GM06990 (cell line): ENCODE data around the gene LRMDA.

Source experiments
- DNase-seq: peaks from one replicate; pipeline ENCODE4 v3.0.0-alpha.2; 2011; ENCODE audit not compliant: insufficient read length; ENCODE audit errors: extremely low read depth
- H3K27me3 ChIP-seq: replicated peaks from 2 replicates; pipeline ENCODE4 v1.6.0; 2011; ENCODE audit warnings: low read length; ENCODE audit not compliant: control insufficient read depth, insufficient read depth
- H3K36me3 ChIP-seq: 2 replicates; pipeline ENCODE4 v1.5.1; 2011; ENCODE audit warnings: low read length; ENCODE audit not compliant: control insufficient read depth, insufficient read depth
- H3K4me3 ChIP-seq: replicated peaks from 2 replicates; pipeline ENCODE4 v1.5.1; 2011; ENCODE audit warnings: low read depth, mild to moderate bottlenecking, control low read depth, low read length
- CTCF ChIP-seq: IDR thresholded peaks from 2 replicates; pipeline ENCODE4 v1.5.1; 2011; ENCODE audit warnings: low read length, control low read depth, mild to moderate bottlenecking, inconsistent platforms; ENCODE audit not compliant: insufficient read depth, poor library complexity, severe bottlenecking

LRMDA gene

DNA sequence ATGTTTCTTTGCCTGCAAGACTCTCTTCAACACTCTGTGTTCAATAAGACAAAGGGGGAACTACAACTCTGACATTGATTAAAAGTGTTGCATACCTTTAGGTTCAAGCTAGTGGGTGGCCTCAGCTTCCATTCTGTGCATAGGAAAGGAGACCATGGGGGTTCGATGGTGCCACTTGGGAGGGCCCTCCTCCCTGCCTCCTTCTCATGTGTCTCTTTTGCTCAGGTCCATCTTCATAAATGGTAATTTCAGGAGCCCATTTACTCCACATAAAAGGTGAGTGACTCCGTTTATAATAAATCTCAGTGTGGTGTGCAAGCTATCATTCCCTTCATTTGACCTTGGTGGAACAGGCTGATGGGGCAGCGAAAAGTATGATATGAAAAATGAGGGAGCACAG, 285.1 kb downstream of the LRMDA start:
- no peak overlapping the region for H3K4me3 ChIP-seq
- H3K27me3 ChIP-seq: peaks cover 1% of the 10 kb centered on the region; the same call in 1 of the 2 replicates
- H3K36me3 ChIP-seq: no peaks in the 10 kb centered on the region
- no peak for TF ChIP-seq CTCF
- DNase-seq: no peak

- no peak for DNase-seq
- no peak for TF ChIP-seq CTCF
- peaks cover 1% of the 10 kb centered on the region; the same call in 1 of the 2 replicates for H3K27me3 ChIP-seq
- H3K36me3 ChIP-seq: no peaks in the 10 kb centered on the region
- no peak overlapping the region for H3K4me3 ChIP-seq
Measured at GRCh38 chr10:75717126-75717916, 285.9 kb downstream of the LRMDA start.

DNA sequence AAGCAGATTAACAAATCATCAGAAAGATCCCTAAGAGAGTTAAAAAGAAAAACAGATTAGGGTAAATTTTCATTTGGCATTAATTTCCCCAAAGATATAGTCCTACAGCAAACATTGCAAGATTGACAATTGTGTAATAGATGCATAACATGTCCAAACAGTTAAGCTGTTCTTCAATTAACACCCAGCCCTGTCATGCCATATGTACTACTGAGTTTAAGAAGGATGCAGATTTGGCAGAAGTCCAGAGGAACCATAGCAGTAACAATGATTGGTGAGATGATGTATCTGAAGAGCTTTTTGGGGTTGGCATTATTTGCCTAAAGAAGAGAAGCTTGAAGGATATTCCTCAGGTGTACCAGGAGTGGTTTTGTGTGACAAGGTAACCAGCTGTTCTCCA, 287.6 kb downstream of the LRMDA start:
- H3K36me3 ChIP-seq: no peaks in the 10 kb centered on the region
- no peaks in the 10 kb centered on the region; the same call in 1 of the 2 replicates for H3K27me3 ChIP-seq
- no peak for DNase-seq
- no peak for TF ChIP-seq CTCF
- no peak overlapping the region for H3K4me3 ChIP-seq

GRCh38 chr10:75720157-75720556, 288.7 kb downstream of the LRMDA start:
- H3K36me3 ChIP-seq: no peaks in the 10 kb centered on the region
- H3K27me3 ChIP-seq: no peaks in the 10 kb centered on the region; the same call in 1 of the 2 replicates
- TF ChIP-seq CTCF: no peak
- no peak overlapping the region for H3K4me3 ChIP-seq
- DNase-seq: no peak

GRCh38 chr10:75722020-75722419, 290.6 kb downstream of the LRMDA start:
- no peak overlapping the region for H3K4me3 ChIP-seq
- H3K27me3 ChIP-seq: no peaks in the 10 kb centered on the region; the same call in 1 of the 2 replicates
- no peak for TF ChIP-seq CTCF
- no peak for DNase-seq
- H3K36me3 ChIP-seq: no peaks in the 10 kb centered on the region

- Histone ChIP-seq H3K27me3 (no peaks in the 10 kb centered on the region), H3K4me3 (no peak overlapping the region), H3K36me3 (no peaks in the 10 kb centered on the region)
- no peak for TF ChIP-seq CTCF
- DNase-seq: no peak
Measured at GRCh38 chr10:75722609-75723008, 291.2 kb downstream of the LRMDA start.
